Adrenal gland (tissue), 12 donors: ENCODE measurements around the gene KIRREL3. TPM values are rescaled to one million over a fixed set of nuclear protein-coding genes. Genes with fewer than 3 reads are reported as not detected.

Source experiments
- DNase-seq, 7 donors: peaks; one replicate each; pipeline ENCODE4 v3.0.0-alpha.2; 2019 to 2020
- H3K27ac ChIP-seq, 5 donors: fragments of 200-600 bp; sonication (generic) in 4 of 5; 1 replicate in 3 of 5; 2 replicates in 2 of 5; pipeline versions ENCODE4 v1.5.1 to v1.8.0; 2016 to 2020; ENCODE audit warnings: mild to moderate bottlenecking in 1 of 5
- H3K27me3 ChIP-seq: fragments of 200-600 bp; 2 replicates; pipeline ENCODE4 v1.8.0; 2021
- H3K36me3 ChIP-seq, 2 donors: fragments of 200-600 bp; replicated peaks in 1 of 2; 1 replicate in 1 of 2; 2 replicates in 1 of 2; pipeline versions ENCODE4 v1.5.1 to v1.8.0; 2018 to 2022
- H3K4me1 ChIP-seq, 2 donors: fragments of 200-600 bp; replicated peaks in 1 of 2; 1 replicate in 1 of 2; 2 replicates in 1 of 2; pipeline versions ENCODE4 v1.5.1 to v1.8.0; 2018 to 2021
- H3K4me3 ChIP-seq, 4 donors: fragments of 200-600 bp; sonication (generic) in 3 of 4; one replicate each; pipeline ENCODE4 v1.5.1; 2016 to 2018
- H3K9me3 ChIP-seq, 3 donors: fragments of 200-600 bp; sonication (generic) in 1 of 3; replicated peaks in 1 of 3; 1 replicate in 2 of 3; 2 replicates in 1 of 3; pipeline versions ENCODE4 v1.5.1 to v1.8.0; 2016 to 2021
- CTCF ChIP-seq, 6 experiments: fragments of 450-650 bp in 4 of 6; fragments of 200-600 bp in 2 of 6; sonication (generic) in 1 of 6; IDR thresholded peaks; 1 replicate in 5 of 6; 2 replicates in 1 of 6; pipeline versions ENCODE4 v1.5.1 to v1.8.0; 2016 to 2021; ENCODE audit warnings: antibody characterized with exemption in 6 of 6, mild to moderate bottlenecking in 2 of 6, moderate library complexity in 1 of 6
- POLR2A ChIP-seq, 2 donors: fragments of 450-650 bp; IDR thresholded peaks; one replicate each; pipeline ENCODE4 v1.6.1; 2017; ENCODE audit warnings: antibody characterized with exemption in 2 of 2, mild to moderate bottlenecking in 2 of 2, moderate library complexity in 1 of 2
- WGBS, 4 donors: extraction: QIAGEN DNeasy Blood & Tissue Kit in 2 of 4; methylation state at CpG; one replicate each; pipeline versions ENCODE4 v1.1.5 to v1.1.7; 2013 to 2017; 5-methylcytosine and 5-hydroxymethylcytosine counted together
- intact Hi-C, 2 donors: fragments of 100-400 bp; cut with DNase I; formaldehyde crosslinking; loops; one replicate each; pipeline versions ENCODE4 v1.14.1 to v1.15.0; 2022 to 2023
- polyA plus RNA-seq, 3 donors: library from polyadenylated mRNA; stranded (reverse); fragments of 200-250 nt in 2 of 3; fragments of 350-450 nt in 1 of 3; fragmentation: Illumina TruSeq in 1 of 3; extraction: RNeasy Lipid Tissue Mini Kit (QIAGEN cat#74804) in 1 of 3; gene quantifications; one replicate each; pipeline ENCODE4 v1.2.3, GENCODE V29; 2013 to 2014
- total RNA-seq, 9 donors: library from RNA; depleted of rRNA in 4 of 9; stranded (reverse); fragments of >200 nt in 4 of 9; fragments of 120-200 nt in 1 of 9; fragmentation: NEBNext Ultra II Directional in 1 of 9; extraction: Animal tissue kit (Norgen Biotek cat#: 25700) in 1 of 9; gene quantifications; one replicate each; pipeline versions ENCODE4 v1.1.0 to v1.2.4, GENCODE V29; 2013 to 2023
- donor health status: healthy with polysubstance abuse.
- donor health status: Bipolar disorder and iron deficiency.
- donor health status: DM: yes; HTN: yes; CAD: no.
- donor health status: DM: no; HTN: no; CAD: no.
- donor health status: DM: no; HTN: no; CAD: no.
- donor health status: DM: yes; HTN: yes; CAD: no.

The KIRREL3 gene
- total and polyA plus RNA-seq, 12 donors, result 0.07 to 4.1 (median 0.64) TPM; not detected in 1

GRCh38 chr11:126662035-126662790, 338.4 kb downstream of the KIRREL3 start:
- Histone ChIP-seq H3K4me3 (no peak overlapping the region), H3K27ac (no peak overlapping the region), H3K36me3 (no peaks in the 10 kb centered on the region), H3K9me3 (no peaks in the 10 kb centered on the region), H3K27me3 (no peaks in the 10 kb centered on the region), H3K4me1 (no peaks in the 10 kb centered on the region)
- intact Hi-C loops, result no loop called here
- no peak for DNase-seq
- TF ChIP-seq POLR2A (IDR thresholded peaks at IDR 0.05), result no peak
- no peak for TF ChIP-seq CTCF (IDR thresholded peaks at IDR 0.05)
- WGBS, 4 donors, result 83 to 87% (median 85%) methylated on average over 8 of the region's 8 CpGs

- intact Hi-C loops, result no loop called here
- Histone ChIP-seq H3K4me3 (no peak overlapping the region), H3K4me1 (no peaks in the 10 kb centered on the region), H3K27me3 (no peaks in the 10 kb centered on the region), H3K9me3 (no peaks in the 10 kb centered on the region), H3K36me3 (no peaks in the 10 kb centered on the region), H3K27ac (no peak overlapping the region)
- no peak for TF ChIP-seq CTCF (IDR thresholded peaks at IDR 0.05)
- no peak for TF ChIP-seq POLR2A (IDR thresholded peaks at IDR 0.05)
- WGBS, 4 donors, result 38 to 54% (median 48%) methylated on average over 2 of the region's 2 CpGs
- DNase-seq, result no peak
These were observed 339.7 kb downstream of the KIRREL3 start for GRCh38 chr11:126660761-126661425.

GRCh38 chr11:126660321-126660720, 340.2 kb downstream of the KIRREL3 start:
- Histone ChIP-seq H3K9me3 (no peaks in the 10 kb centered on the region), H3K27ac (no peak overlapping the region), H3K4me1 (peaks cover 3% of the 10 kb centered on the region in 2 donors), H3K36me3 (no peaks in the 10 kb centered on the region), H3K27me3 (no peaks in the 10 kb centered on the region), H3K4me3 (no peak overlapping the region)
- intact Hi-C loops, result no loop called here
- WGBS, 4 donors, result 61 to 76% (median 72%) methylated on average over 5 of the region's 5 CpGs
- no peak for DNase-seq
- TF ChIP-seq POLR2A (IDR thresholded peaks at IDR 0.05), result no peak
- no peak for TF ChIP-seq CTCF (IDR thresholded peaks at IDR 0.05)

- Histone ChIP-seq H3K4me1 (peaks cover 9 to 21% of the 10 kb centered on the region in 2 donors), H3K9me3 (no peaks in the 10 kb centered on the region), H3K27me3 (no peaks in the 10 kb centered on the region), H3K36me3 (no peaks in the 10 kb centered on the region), H3K27ac (no peak overlapping the region), H3K4me3 (no peak overlapping the region)
- TF ChIP-seq POLR2A (IDR thresholded peaks at IDR 0.05) (no peak), CTCF (IDR thresholded peaks at IDR 0.05) (no peak)
- no peak for DNase-seq
- intact Hi-C loops, result no loop called here
- WGBS, 4 donors, result 79 to 84% (median 81%) methylated on average over 6 of the region's 6 CpGs
These were observed 342.1 kb downstream of the KIRREL3 start for GRCh38 chr11:126658306-126659056.
